Effector memory CD4-positive, alpha-beta T cell (primary cell): ENCODE data around the gene STRN3.
"Not testable (repeated sequence)": the region's sequence is repeated elsewhere in the genome, so short reads cannot be mapped to it uniquely, and the experiment has no call there.

Source experiments
- DNase-seq, 3 donors: peaks; one replicate each; pipeline ENCODE4 v3.0.0-alpha.2; 2020
- H3K27ac ChIP-seq: 2 replicates; pipeline ENCODE4 v1.7.0; 2013; ENCODE audit warnings: mild to moderate bottlenecking, low read length, moderate library complexity; ENCODE audit not compliant: insufficient read depth, poor library complexity, severe bottlenecking
- H3K27me3 ChIP-seq: replicated peaks from 2 replicates; pipeline ENCODE4 v1.7.0; 2013; ENCODE audit warnings: mild to moderate bottlenecking, low read length; ENCODE audit not compliant: insufficient read depth, control insufficient read depth, poor library complexity, severe bottlenecking
- H3K36me3 ChIP-seq: 2 replicates; pipeline ENCODE4 v1.7.0; 2013; ENCODE audit warnings: mild to moderate bottlenecking, low read length, moderate library complexity; ENCODE audit not compliant: control insufficient read depth, insufficient read depth
- H3K4me1 ChIP-seq: 2 replicates; pipeline ENCODE4 v1.7.0; 2013; ENCODE audit warnings: low read length, mild to moderate bottlenecking; ENCODE audit not compliant: control insufficient read depth, insufficient read depth, poor library complexity, severe bottlenecking
- H3K4me3 ChIP-seq: 2 replicates; pipeline ENCODE4 v1.7.0; 2013; ENCODE audit warnings: low read length, low read depth, mild to moderate bottlenecking; ENCODE audit not compliant: insufficient read depth, poor library complexity, severe bottlenecking
- H3K9me3 ChIP-seq: 2 replicates; pipeline ENCODE4 v1.7.0; 2013; ENCODE audit warnings: mild to moderate bottlenecking, low read length, moderate library complexity; ENCODE audit not compliant: control insufficient read depth

STRN3 gene

DNA sequence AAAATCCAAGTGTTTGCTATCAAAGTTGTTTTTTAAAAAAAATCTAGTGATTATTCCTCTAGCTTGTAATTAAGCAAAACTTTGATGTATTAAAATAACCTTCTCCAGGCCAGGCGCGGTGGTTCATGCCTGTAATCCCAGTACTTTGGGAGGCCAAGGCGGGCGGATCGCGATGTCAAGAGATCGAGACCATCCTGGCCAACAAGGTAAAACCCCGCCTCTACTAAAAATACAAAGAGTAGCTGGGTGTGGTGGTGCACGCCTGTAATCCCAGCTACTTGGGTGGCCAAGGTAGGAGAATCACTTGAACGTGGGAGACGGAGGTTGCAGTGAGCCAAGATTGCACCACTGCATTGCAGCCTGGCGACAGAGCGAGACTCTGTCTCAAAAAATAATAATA lies 92.2 kb downstream of the STRN3 start:
- H3K9me3 ChIP-seq, H3K27ac ChIP-seq, H3K36me3 ChIP-seq, H3K27me3 ChIP-seq, H3K4me3 ChIP-seq, H3K4me1 ChIP-seq, DNase-seq: not testable (repeated sequence)

DNA sequence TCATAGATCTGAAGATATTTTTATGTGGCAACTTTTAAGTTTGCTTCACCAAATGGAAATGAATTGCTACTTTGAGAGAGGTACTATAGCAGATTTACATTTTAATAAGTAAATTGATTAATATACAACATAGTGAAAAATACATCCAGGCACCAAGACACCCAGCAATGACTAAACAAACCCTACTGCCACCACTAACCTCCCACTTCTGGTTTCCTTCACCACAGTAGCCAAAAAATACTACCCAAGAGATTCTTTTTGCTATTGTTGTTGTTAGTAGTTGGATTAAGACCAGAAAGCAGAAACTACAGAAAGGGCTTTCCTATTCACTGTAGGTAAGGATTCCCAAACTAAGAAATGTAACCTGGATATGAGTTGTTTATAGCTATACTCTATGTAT lies 97.7 kb downstream of the STRN3 start:
- H3K27ac ChIP-seq, result no peak overlapping the region
- no peaks in the 10 kb centered on the region for H3K9me3 ChIP-seq
- peaks cover 4% of the 10 kb centered on the region for H3K36me3 ChIP-seq
- H3K4me1 ChIP-seq, result no peaks in the 10 kb centered on the region
- no peak overlapping the region for H3K4me3 ChIP-seq
- H3K27me3 ChIP-seq, result no peaks in the 10 kb centered on the region
- no peak for DNase-seq

- Histone ChIP-seq H3K4me1 (no peaks in the 10 kb centered on the region), H3K9me3 (no peaks in the 10 kb centered on the region), H3K36me3 (peaks cover 7% of the 10 kb centered on the region), H3K27me3 (no peaks in the 10 kb centered on the region), H3K27ac (no peak overlapping the region), H3K4me3 (no peak overlapping the region)
- DNase-seq, result no peak
These were observed 100.9 kb downstream of the STRN3 start for GRCh38 chr14:30925254-30925653.

- H3K27ac ChIP-seq, result no peak overlapping the region
- no peaks in the 10 kb centered on the region for H3K27me3 ChIP-seq
- peaks cover 9% of the 10 kb centered on the region for H3K36me3 ChIP-seq
- H3K4me3 ChIP-seq, result no peak overlapping the region
- no peaks in the 10 kb centered on the region for H3K4me1 ChIP-seq
- H3K9me3 ChIP-seq, result no peaks in the 10 kb centered on the region
- DNase-seq, result no peak
These were observed 104.4 kb downstream of the STRN3 start for GRCh38 chr14:30921788-30922187.

DNA sequence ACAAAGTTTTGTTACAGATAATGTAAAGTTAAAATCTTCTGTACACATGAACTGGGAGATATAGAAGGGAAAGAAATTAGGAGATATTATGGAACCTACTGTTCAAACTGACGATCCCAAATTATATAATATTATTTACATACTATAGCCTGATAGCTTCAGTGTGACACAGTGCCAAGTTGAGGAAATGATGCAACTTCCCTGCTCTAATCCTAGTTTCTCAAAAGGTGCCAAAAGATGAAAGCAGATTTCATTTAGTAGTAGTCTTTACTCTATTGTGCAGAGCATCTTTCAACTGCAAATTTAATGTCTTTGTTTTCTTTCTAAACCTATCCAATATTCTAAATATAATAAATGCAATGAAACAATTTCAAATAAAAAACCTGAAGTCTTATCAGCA lies 104.9 kb downstream of the STRN3 start:
- peaks cover 13% of the 10 kb centered on the region for H3K36me3 ChIP-seq
- no peak overlapping the region for H3K27ac ChIP-seq
- no peak overlapping the region for H3K4me3 ChIP-seq
- no peaks in the 10 kb centered on the region for H3K9me3 ChIP-seq
- no peak for DNase-seq
- no peaks in the 10 kb centered on the region for H3K4me1 ChIP-seq
- H3K27me3 ChIP-seq, result no peaks in the 10 kb centered on the region

DNA sequence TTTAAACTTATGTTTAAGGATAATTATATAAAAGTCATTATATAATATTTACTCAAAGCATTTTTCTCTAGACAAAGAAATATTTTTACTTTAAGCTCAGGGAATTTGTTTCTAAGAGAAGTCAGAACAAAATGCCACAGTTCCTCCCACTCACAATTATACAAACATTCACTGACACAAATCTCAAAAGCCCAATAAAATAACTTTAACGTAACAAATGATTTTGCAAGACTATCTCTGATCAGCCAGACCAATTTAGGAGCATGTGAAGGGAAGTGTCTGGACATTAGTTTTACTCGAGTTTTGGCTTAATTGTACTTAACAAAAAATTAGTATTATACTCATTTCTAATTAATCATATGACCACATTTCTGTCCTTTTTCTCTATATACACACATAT lies 110.6 kb downstream of the STRN3 start:
- Histone ChIP-seq H3K9me3 (no peaks in the 10 kb centered on the region), H3K27ac (no peak overlapping the region), H3K36me3 (peaks cover 17% of the 10 kb centered on the region), H3K4me3 (no peak overlapping the region), H3K27me3 (no peaks in the 10 kb centered on the region), H3K4me1 (no peaks in the 10 kb centered on the region)
- DNase-seq, result no peak

DNA sequence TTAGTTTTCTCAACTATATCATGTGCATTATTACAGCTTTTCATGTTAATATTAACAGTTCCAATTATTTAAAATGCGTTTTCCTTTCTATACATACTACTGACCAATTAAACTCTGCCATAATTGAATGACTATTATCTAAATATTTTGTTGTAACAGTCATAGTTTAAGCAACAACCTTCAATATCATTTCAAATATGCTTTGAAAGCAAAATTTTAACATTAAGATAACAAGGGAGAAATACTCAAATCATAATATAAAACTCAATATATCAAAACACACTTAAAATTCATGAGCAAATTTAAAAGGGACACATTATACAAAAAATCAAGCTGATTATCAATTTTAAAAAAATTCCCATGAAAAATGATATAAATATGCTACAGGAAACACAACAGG lies 111.4 kb downstream of the STRN3 start:
- no peaks in the 10 kb centered on the region for H3K27me3 ChIP-seq
- no peak overlapping the region for H3K4me3 ChIP-seq
- no peaks in the 10 kb centered on the region for H3K9me3 ChIP-seq
- H3K27ac ChIP-seq, result no peak overlapping the region
- peaks cover 17% of the 10 kb centered on the region for H3K36me3 ChIP-seq
- no peak for DNase-seq
- no peaks in the 10 kb centered on the region for H3K4me1 ChIP-seq

DNA sequence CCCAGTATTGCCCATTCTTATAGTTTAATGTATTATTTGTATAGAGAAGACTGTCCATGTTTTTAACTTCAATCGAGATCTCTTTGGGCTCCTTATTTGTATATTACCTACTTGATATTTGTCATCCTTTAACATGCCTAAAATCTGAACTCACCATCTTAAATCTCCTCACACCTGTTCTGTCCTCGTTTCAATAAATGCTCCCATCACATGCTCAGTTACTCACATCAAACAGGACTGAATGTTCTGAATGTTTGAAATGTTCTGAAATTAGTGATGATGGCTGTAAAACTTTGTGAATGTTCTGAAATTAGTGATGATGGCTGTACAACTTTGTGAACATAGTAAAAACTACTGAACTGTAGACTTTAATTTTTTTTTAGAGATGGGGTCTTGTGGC lies 117.4 kb downstream of the STRN3 start:
- Histone ChIP-seq H3K36me3 (peaks cover 25% of the 10 kb centered on the region), H3K4me3 (no peak overlapping the region), H3K9me3 (no peaks in the 10 kb centered on the region), H3K27me3 (no peaks in the 10 kb centered on the region), H3K4me1 (no peaks in the 10 kb centered on the region), H3K27ac (no peak overlapping the region)
- DNase-seq, result no peak

DNA sequence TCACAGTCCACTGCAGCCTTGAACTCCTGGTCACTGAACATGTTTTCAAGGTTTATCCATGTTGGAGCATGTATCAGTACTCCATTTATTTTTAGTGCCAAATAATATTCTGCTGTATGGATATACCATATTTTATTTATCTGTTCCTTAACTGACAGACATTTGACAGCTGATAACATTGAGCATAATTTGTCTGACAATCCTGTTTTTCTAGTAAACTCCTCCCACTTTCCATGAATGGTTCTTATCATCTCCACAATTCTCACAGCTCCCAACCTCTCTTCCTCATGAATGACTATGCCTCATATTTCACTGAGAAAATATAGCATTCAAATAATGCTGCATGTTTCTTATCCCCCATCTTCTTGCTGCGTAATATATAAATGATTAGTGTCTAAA lies 118.5 kb downstream of the STRN3 start:
- Histone ChIP-seq H3K4me1 (no peaks in the 10 kb centered on the region), H3K9me3 (no peaks in the 10 kb centered on the region), H3K4me3 (no peak overlapping the region), H3K36me3 (peaks cover 29% of the 10 kb centered on the region), H3K27me3 (no peaks in the 10 kb centered on the region), H3K27ac (no peak overlapping the region)
- DNase-seq, result no peak

- Histone ChIP-seq H3K27me3 (no peaks in the 10 kb centered on the region), H3K27ac (no peak overlapping the region), H3K4me3 (no peak overlapping the region), H3K4me1 (no peaks in the 10 kb centered on the region), H3K36me3 (peaks cover 33% of the 10 kb centered on the region), H3K9me3 (no peaks in the 10 kb centered on the region)
- DNase-seq, result no peak
These were observed 119.2 kb downstream of the STRN3 start for GRCh38 chr14:30906752-30907658.
